Left forelimb (tissue), 1 donor: Measurements from ENCODE around the gene IFNA10.
"Not testable (repeated sequence)": the region's sequence is repeated elsewhere in the genome, so short reads cannot be mapped to it uniquely, and the experiment has no call there.

ENCODE experiments used
- DNase-seq: peaks from one replicate; pipeline ENCODE4 v3.0.0-alpha.2; 2018; ENCODE audit warnings: low spot score

IFNA10 gene

GRCh38 chr9:21207043-21207442 lies at the start of gene IFNA10:
Gene IFNA10, minus strand, starts transcription at chr9:21207143. Its CDS starts 46 bp downstream, at chr9:21207097.
- not testable (repeated sequence) for DNase-seq

DNA sequence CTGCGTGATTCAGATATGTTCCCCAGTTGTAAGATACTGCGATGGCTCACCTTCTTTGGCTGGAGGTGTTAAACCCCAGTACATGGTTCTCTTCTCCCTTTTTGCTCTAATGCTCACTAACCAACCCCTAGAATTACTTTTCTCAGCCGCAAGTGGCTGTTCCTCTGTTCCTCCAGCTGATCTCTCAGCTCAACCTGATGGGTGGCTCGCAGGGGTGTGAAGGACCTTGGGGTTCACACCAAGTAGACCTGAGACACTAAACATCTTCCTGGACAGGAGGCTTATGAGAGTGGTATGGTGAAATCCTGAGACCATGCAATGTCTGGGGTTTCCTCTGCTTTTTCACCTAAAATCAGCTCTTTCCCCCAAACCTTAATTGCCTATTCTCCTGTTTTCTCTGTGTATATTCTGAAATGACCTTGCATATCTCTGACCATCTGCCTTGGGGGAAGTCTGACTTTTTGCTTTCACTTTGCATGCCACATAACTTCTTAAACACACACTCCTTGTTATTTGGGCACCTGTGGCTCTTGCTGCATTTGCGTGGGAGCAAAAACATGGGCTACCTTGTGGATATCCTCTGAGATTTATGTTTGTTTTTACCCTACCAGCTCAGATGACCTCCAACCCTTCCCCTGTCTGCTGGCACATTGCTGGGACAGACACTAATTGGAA lies 48.7 kb upstream of the IFNA10 start:
- no peak for DNase-seq

GRCh38 chr9:21252721-21253547 lies 46.0 kb upstream of the IFNA10 start:
- DNase-seq: no peak

- no peak for DNase-seq
These were observed 44.7 kb upstream of the IFNA10 start for GRCh38 chr9:21251638-21252037.

DNA sequence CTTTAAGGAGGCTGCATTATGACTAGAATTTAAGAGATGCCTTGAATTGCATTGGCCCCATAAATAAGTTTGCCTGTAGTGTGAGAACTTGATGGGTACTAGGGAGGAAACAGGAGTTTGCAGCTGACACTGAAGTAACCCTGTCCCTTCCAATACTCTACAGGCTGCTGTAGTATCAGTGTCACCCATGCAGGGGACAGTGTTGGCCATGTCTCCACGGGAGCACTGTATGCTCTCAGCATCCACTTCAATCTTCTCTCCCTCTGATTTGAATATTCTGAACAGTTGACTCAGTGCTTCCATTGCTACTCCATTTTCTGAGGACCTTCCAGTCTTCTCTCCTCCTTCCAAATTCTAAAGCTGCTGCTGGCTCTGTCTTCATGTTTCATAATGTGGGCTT lies 44.2 kb upstream of the IFNA10 start:
- DNase-seq: no peak

- DNase-seq: no peak
These were observed 37.9 kb upstream of the IFNA10 start for GRCh38 chr9:21244836-21245235.

DNA sequence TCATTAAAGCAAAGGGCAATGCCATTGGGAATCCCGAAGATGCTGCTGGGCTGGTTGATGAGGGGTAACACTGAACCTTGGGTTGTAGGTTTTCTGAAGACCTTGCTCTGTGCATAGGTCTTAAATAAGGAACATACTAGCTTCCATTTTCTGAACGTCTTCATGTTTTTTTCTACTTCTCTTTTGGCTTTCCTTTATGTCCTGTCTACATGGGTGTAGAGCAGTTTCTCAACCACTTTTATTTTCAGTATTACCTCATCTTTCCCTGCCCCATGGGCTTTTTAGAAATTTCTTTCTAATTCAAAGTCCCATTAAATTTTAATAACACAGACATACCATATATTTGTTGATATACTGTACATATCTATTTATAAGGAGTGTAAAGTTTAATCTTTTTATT lies 33.0 kb upstream of the IFNA10 start, which contains the start of gene IFNA14:
IFNA14 (minus strand) TSS at position 95 of the 400 bp plus-strand sequence; CDS start at position 25, 70 bp downstream.
- DNase-seq: no peak

GRCh38 chr9:21236360-21236714 lies 29.4 kb upstream of the IFNA10 start:
- not testable (repeated sequence) for DNase-seq

DNA sequence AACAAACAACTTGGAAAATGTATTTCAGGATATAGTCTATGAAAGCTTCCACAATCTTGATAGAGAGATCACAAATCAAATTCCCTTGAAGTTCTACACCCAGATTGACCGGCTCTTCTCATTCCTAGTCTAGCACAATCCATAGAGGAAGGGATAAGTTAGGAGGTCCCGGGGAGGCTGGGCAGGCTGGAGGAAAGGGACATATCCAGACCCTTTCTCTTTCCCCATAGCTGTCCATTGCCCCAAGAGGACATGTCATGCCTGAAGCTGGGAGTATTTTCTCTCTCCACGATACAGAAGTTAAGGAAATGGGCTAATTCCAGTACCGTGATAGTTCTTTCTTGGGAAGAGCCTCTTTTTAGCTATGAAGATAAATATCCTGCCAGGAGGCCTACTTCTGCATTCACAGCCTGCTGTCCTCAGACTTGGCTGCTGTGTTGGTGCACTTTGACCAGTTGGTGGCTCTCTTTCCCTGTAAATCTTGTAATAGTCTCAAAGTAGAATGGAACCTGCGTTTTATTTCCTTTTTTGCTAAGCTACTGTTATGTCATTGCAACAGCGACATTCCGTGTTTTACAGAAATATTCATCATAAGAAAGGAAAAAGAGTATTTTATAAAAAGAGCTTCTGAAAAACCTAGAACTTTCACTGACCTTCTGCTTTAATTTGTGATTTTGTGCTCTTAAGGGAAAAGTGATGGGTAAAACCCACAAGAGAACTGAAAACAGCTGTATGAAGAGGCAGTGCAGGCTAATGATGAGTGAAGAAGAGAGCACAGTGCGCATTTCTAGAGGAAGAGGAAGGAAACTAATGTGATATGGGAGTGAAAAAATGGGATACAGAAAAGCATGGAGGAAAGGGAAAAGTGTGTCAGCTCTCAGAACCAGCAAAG lies 28.8 kb upstream of the IFNA10 start:
- not testable (repeated sequence) for DNase-seq

- DNase-seq: no peak
These were observed 27.3 kb upstream of the IFNA10 start for GRCh38 chr9:21234153-21234687.

GRCh38 chr9:21233258-21233657 lies 26.3 kb upstream of the IFNA10 start:
- no peak for DNase-seq

DNA sequence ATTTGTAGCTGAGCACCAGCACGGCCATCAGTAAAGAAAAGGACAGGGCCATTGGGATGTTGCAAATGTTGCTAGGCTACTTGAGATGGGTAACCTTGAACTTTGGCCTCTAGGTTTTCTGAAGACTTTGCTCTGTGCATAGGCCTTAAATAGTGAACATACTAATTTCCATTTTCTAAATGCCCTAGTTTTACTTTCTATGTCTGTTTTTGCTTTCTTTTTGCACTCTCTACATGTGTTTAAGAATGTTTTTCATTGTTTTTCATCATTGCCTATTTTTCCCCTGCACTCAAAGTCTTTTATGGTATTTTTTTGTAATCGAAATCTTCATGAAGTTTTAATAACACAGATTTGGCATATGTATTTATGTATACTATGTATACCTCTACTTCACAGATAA lies 21.2 kb upstream of the IFNA10 start, which contains the start of gene IFNA17:
IFNA17 (minus strand) TSS at position 101 of the 400 bp plus-strand sequence; CDS start at position 52, 49 bp downstream.
- DNase-seq: no peak

DNA sequence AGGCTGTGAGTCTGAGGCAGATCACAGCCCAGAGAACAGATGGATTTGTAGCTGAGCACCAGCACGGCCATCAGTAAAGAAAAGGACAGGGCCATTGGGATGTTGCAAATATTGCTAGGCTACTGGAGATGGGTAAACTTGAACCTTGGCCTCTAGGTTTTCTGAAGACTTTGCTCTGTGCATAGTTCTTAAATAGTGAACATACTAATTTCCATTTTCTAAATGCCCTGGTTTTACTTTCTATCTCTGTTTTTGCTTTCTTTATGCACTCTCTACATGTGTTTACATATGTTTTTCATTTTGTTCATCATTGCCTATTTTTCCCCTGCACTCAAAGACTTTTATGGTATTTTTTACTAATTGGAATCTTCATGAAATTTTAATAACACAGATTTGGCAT lies 10.3 kb upstream of the IFNA10 start, which contains the start of gene IFNA16:
IFNA16 (minus strand) TSS at position 101 of the 400 bp plus-strand sequence; CDS start at position 95, 6 bp downstream.
- DNase-seq: not testable (repeated sequence)

GRCh38 chr9:21213411-21214326 lies 6.7 kb upstream of the IFNA10 start:
- not testable (repeated sequence) for DNase-seq

DNA sequence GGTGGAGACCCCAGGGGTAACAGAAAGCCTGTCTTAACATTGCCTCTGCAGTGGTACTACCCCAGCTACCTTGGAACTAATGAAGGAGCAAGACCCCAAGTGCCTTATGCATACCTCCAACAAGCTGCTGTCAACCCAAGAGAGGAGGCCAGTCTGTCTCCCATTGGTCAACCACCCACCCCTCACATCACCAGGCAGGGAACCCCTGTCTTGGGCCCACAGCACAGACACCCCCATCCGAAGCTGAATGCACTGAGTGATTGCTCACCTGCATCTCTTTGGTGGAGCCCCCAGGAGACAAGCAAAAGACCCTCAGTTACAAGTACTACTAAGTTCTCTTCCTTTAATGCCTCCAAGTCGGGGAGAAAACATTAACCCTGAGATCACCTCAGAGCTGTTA lies 5.2 kb upstream of the IFNA10 start:
- DNase-seq: not testable (repeated sequence)

- DNase-seq: not testable (repeated sequence)
These were observed 3.8 kb upstream of the IFNA10 start for GRCh38 chr9:21210782-21211181.

DNA sequence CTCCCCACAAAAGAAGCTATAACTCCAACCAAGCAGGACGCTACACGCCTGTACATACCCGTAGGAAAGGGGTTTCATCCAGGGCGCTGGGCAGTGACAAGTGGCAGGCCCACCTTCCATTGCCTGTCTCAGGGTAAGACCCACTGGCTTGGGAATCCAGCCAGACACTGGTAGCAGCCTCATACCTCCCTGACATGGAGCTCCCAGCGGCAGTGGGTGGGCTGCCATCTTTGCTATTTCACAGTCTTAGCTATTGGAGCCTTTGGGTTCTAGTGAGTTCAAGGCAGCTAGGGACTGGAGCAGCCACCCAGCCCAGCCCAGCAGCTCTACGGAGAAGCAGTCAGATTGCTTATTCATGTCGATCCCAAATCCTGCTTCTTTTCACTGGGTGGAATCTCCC lies 3.4 kb upstream of the IFNA10 start:
- DNase-seq: no peak

GRCh38 chr9:21205204-21205603 lies 1.7 kb downstream of the IFNA10 start:
- DNase-seq: no peak

DNA sequence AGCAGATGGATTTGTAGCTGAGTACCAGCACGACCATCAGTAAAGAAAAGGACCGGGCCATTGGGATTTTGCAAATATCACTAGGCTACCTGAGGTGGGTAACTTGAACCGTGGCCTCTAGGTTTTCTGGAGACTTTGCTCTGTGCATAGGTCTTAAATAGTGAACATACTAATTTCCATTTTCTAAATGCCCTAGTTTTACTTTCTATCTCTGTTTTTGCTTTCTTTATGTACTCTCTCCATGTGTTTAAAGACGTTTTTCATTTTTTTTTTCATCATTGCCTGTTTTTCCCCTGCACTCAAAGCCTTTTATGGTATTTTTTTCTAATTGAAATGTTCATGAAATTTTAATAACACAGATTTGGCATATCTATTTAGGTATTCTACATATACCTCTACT lies 4.8 kb downstream of the IFNA10 start, which contains the start of gene IFNA7:
IFNA7 (minus strand) TSS at position 101 of the 400 bp plus-strand sequence; CDS start at position 61, 40 bp downstream.
- not testable (repeated sequence) for DNase-seq
